HepG2 (cell line): ENCODE results near the gene C10orf120. TPM values are rescaled to one million over a fixed set of nuclear protein-coding genes. Genes with fewer than 3 reads are reported as not detected.

Source experiments
- ATAC-seq: fragments of 200-7000 bp; cut with Tn5 transposase; 3 replicates; pipeline ENCODE4 v1.9.1; 2020; ENCODE audit warnings: mild to moderate bottlenecking, moderate library complexity
- BruUV-seq: library from RNA; stranded (reverse); fragments of 400-500 nt; replicated peaks from 2 replicates; lab custom pipeline; 2021; lab: Mats Ljungman, UMichigan
- CTCF ChIA-PET: fragments of 300-600 bp; formaldehyde crosslinking; extraction: SDS; loops from one replicate; lab custom pipeline; 2021; ENCODE audit warnings: low total read pairs, inconsistent platforms, low intra/inter-chr PET ratio; lab: Yijun Ruan, JAX
- POLR2A ChIA-PET: fragments of 350-600 bp; sonication (Branson Sonifier 250); formaldehyde crosslinking; loops from one replicate; lab custom pipeline; 2020; ENCODE audit warnings: antibody characterized with exemption, inconsistent platforms; lab: Yijun Ruan, JAX
- DNase-seq: peaks from one replicate; pipeline ENCODE4 v3.0.0-alpha.2; 2015; ENCODE audit warnings: low spot score
- FAIRE-seq: peaks from 3 replicates; lab custom pipeline; 2011; peaks lifted over from hg19 to GRCh38; lab: Jason Lieb, UNC
- H2AFZ ChIP-seq: one replicate; pipeline ENCODE4 v1.6.1; 2011; ENCODE audit warnings: low read length, inconsistent platforms
- H3K27ac ChIP-seq: fragments of 300-600 bp; 3 replicates; pipeline ENCODE4 v1.8.0; 2011; ENCODE audit warnings: mixed run types, mild to moderate bottlenecking, mixed read lengths, low read length, inconsistent platforms; ENCODE audit not compliant: insufficient read depth; ENCODE audit errors: extremely low read length
- H3K27me3 ChIP-seq, 2 experiments: fragments of 200-600 bp in 1 of 2; 2 replicates in 1 of 2; 3 replicates in 1 of 2; pipeline versions ENCODE4 v1.6.0 to v1.8.0; 2011; ENCODE audit warnings: low read length in 2 of 2, mild to moderate bottlenecking in 2 of 2, moderate library complexity in 2 of 2, inconsistent platforms in 1 of 2; ENCODE audit not compliant: insufficient read depth in 2 of 2, control insufficient read depth in 1 of 2
- H3K36me3 ChIP-seq, 2 experiments: fragments of 200-600 bp in 1 of 2; replicated peaks in 1 of 2; 2 replicates in 1 of 2; 3 replicates in 1 of 2; pipeline versions ENCODE4 v1.5.1 to v1.8.0; 2011; ENCODE audit warnings: low read length in 2 of 2, inconsistent platforms in 1 of 2; ENCODE audit not compliant: insufficient read depth in 2 of 2, control insufficient read depth in 1 of 2
- H3K4me1 ChIP-seq: 2 replicates; pipeline ENCODE4 v1.5.1; 2012; ENCODE audit warnings: low read length, inconsistent platforms; ENCODE audit not compliant: insufficient read depth
- H3K4me2 ChIP-seq: 2 replicates; pipeline ENCODE4 v1.6.0; 2011; ENCODE audit warnings: low read depth, low read length, inconsistent platforms
- H3K4me3 ChIP-seq, 3 experiments: fragments of 200-600 bp in 1 of 3; sonication (generic), shearing (Covaris generic) in 1 of 3; replicated peaks in 1 of 3; 2 replicates each; pipeline ENCODE4 v1.5.1; 2011 to 2016; ENCODE audit warnings: low read length in 3 of 3, inconsistent platforms in 2 of 3, low read depth in 2 of 3, mild to moderate bottlenecking in 2 of 3, control low read depth in 1 of 3, mixed read lengths in 1 of 3; ENCODE audit not compliant: insufficient read depth in 1 of 3
- H3K79me2 ChIP-seq: one replicate; pipeline ENCODE4 v1.6.1; 2011; ENCODE audit warnings: low read length, inconsistent platforms; ENCODE audit not compliant: insufficient read depth
- H3K9ac ChIP-seq: 2 replicates; pipeline ENCODE4 v1.6.0; 2011; ENCODE audit warnings: mild to moderate bottlenecking, low read depth, low read length, inconsistent platforms; ENCODE audit not compliant: insufficient read depth
- H3K9me3 ChIP-seq: 2 replicates; pipeline ENCODE4 v1.5.1; 2012; ENCODE audit warnings: mild to moderate bottlenecking, low read length
- H4K20me1 ChIP-seq: 2 replicates; pipeline ENCODE4 v1.6.0; 2011; ENCODE audit warnings: inconsistent platforms, mild to moderate bottlenecking, low read length, moderate library complexity; ENCODE audit not compliant: insufficient read depth
- FOXC1 ChIP-seq: sonication (generic); formaldehyde crosslinking; IDR thresholded peaks from 2 replicates; pipeline ENCODE4 v1.8.0; 2022; ENCODE audit warnings: mild to moderate bottlenecking, missing genetic modification reagents, borderline replicate concordance
- KLF16 ChIP-seq, 2 experiments: sonication (generic) in 1 of 2; formaldehyde crosslinking in 1 of 2; IDR thresholded peaks; 2 replicates each; pipeline versions ENCODE4 v1.6.1 to v1.8.0; 2016 to 2023; ENCODE audit warnings: missing genetic modification reagents in 2 of 2, missing compliant biosample characterization in 1 of 2
- NCOA1 ChIP-seq: sonication (generic); formaldehyde crosslinking; IDR thresholded peaks from 2 replicates; pipeline ENCODE4 v1.9.0; 2021; ENCODE audit warnings: missing genetic modification reagents
- SETDB1 ChIP-seq: sonication (generic); formaldehyde crosslinking; IDR thresholded peaks from 2 replicates; pipeline ENCODE4 v1.5.1; 2020; ENCODE audit warnings: missing genetic modification reagents, mild to moderate bottlenecking, borderline replicate concordance
- SP4 ChIP-seq: sonication (generic); formaldehyde crosslinking; IDR thresholded peaks from 2 replicates; pipeline ENCODE4 v1.8.1; 2023; ENCODE audit warnings: mild to moderate bottlenecking, missing genetic modification reagents
- SRSF9 ChIP-seq: fragments of 200-400 bp; formaldehyde crosslinking; IDR thresholded peaks from 2 replicates; pipeline ENCODE4 v1.6.1; 2018; ENCODE audit warnings: borderline replicate concordance, mild to moderate bottlenecking, low read depth, low read length; ENCODE audit not compliant: insufficient read depth, poor library complexity, severe bottlenecking
- TMF1 ChIP-seq: sonication (generic); formaldehyde crosslinking; IDR thresholded peaks from 2 replicates; pipeline ENCODE4 v1.8.1; 2022; ENCODE audit warnings: low read depth, missing genetic modification reagents
- ZNF160 ChIP-seq: sonication (generic); formaldehyde crosslinking; IDR thresholded peaks from 2 replicates; pipeline ENCODE4 v1.8.0; 2022; ENCODE audit warnings: mild to moderate bottlenecking, inconsistent platforms, missing genetic modification reagents
- ZNF251 ChIP-seq: sonication (generic); formaldehyde crosslinking; IDR thresholded peaks from 2 replicates; pipeline ENCODE4 v1.9.0; 2021; ENCODE audit warnings: mild to moderate bottlenecking, missing genetic modification reagents
- ZNF780A ChIP-seq: sonication (generic); formaldehyde crosslinking; IDR thresholded peaks from 2 replicates; pipeline ENCODE4 v1.8.0; 2022; ENCODE audit warnings: mild to moderate bottlenecking, missing genetic modification reagents, moderate library complexity
- WGBS: methylation state at CpG from one replicate; pipeline ENCODE4 v1.1.6; 2017; ENCODE audit warnings: low lambda C conversion rate; 5-methylcytosine and 5-hydroxymethylcytosine counted together
- in situ Hi-C: cut with HindIII; loops from 2 replicates; pipeline ENCODE4 v1.10.0; 2017; ENCODE audit warnings: low pct_unique_long_range_greater_than_20kb; ENCODE audit not compliant: extremely low pct_ligation_motif_present
- intact Hi-C: fragments of 100-400 bp; cut with micrococcal nuclease; formaldehyde crosslinking; loops from one replicate; pipeline ENCODE4 v1.10.0; 2022; ENCODE audit not compliant: unreplicated experiment
- polyA plus RNA-seq, 8 experiments: library from polyadenylated mRNA; depleted of rRNA in 3 of 8; stranded (reverse) in 7 of 8; unstranded in 1 of 8; fragments of >200 nt; fragmentation: Illumina TruSeq in 4 of 8; extraction: Trizol in 4 of 8; gene quantifications; 2 replicates each; pipeline versions ENCODE4 v1.2.1 to v1.2.3, GENCODE V29; 2011 to 2016; ENCODE audit warnings: low read depth in 4 of 8, missing spikeins in 1 of 8, mixed read lengths in 1 of 8; ENCODE audit not compliant: insufficient read depth in 1 of 8
- total RNA-seq, 5 experiments: library from RNA; depleted of rRNA; stranded (reverse); fragments of >200 nt; fragmentation: Illumina TruSeq; extraction: Trizol; gene quantifications; 2 replicates each; pipeline ENCODE4 v1.2.3, GENCODE V29; 2016; ENCODE audit warnings: low read depth in 1 of 5

Gene C10orf120
- total and polyA plus RNA-seq, 2 of the 13 experiments (the other 11 are each of a cell fraction or from before 2014, with no cell fraction given): not detected

- in situ Hi-C loops (no loop called here), intact Hi-C loops (no loop called here)
- Histone ChIP-seq H3K9me3 (no peaks in the 10 kb centered on the region), H3K36me3 (no peaks in the 10 kb centered on the region), H3K79me2 (no peaks in the 10 kb centered on the region), H3K27ac (no peak overlapping the region), H3K4me2 (no peak overlapping the region), H3K9ac (no peak overlapping the region), H3K4me3 (no peak overlapping the region), H3K4me1 (no peaks in the 10 kb centered on the region), H3K27me3 (peaks cover under 1 to 23% of the 10 kb centered on the region in 2 experiments; a peak in 3 of 5 replicates), H4K20me1 (no peaks in the 10 kb centered on the region), H2AFZ (no peak overlapping the region)
- FAIRE-seq (no peak), DNase-seq (no peak), ATAC-seq (no peak)
- no TSS peak for BruUV-seq
- ChIA-PET CTCF (no interaction called here), POLR2A (no interaction called here)
- TF ChIP-seq FOXC1 (CRISPR knock-in tag): no peak
- TF ChIP-seq KLF16 (CRISPR knock-in tag; IDR thresholded peaks at IDR 0.05): no peak
- no peak for TF ChIP-seq SETDB1 (CRISPR knock-in tag)
- no peak for TF ChIP-seq TMF1 (CRISPR knock-in tag)
- no peak for TF ChIP-seq SP4 (CRISPR knock-in tag)
- TF ChIP-seq SRSF9: no peak
- no peak for TF ChIP-seq ZNF780A (CRISPR knock-in tag)
- WGBS: 19% methylated on average over 7 of the region's 13 CpGs
These were observed 34.5 kb upstream of the C10orf120 start for GRCh38 chr10:122733931-122734665.

- Histone ChIP-seq H3K4me3 (no peak overlapping the region), H3K27me3 (peaks cover 3 to 29% of the 10 kb centered on the region in 2 experiments; a peak in 3 of 5 replicates), H3K79me2 (no peaks in the 10 kb centered on the region), H3K36me3 (no peaks in the 10 kb centered on the region), H3K27ac (no peak overlapping the region), H4K20me1 (no peaks in the 10 kb centered on the region), H3K9me3 (no peaks in the 10 kb centered on the region), H3K4me1 (no peaks in the 10 kb centered on the region), H2AFZ (no peak overlapping the region), H3K4me2 (no peak overlapping the region), H3K9ac (no peak overlapping the region)
- CTCF ChIA-PET: no interaction called here
- intact Hi-C loops (no loop called here), in situ Hi-C loops (no loop called here)
- no peak for DNase-seq
- whole genome bisulfite sequencing: 25% methylated on average over 2 of the region's 2 CpGs
- POLR2A ChIA-PET: no interaction called here
- ATAC-seq: no peak
- TF ChIP-seq ZNF251: no peak
- no peak for TF ChIP-seq ZNF160
- TF ChIP-seq NCOA1: no peak
- BruUV-seq: no TSS peak
- no peak for FAIRE-seq
These were observed 33.8 kb upstream of the C10orf120 start for GRCh38 chr10:122733443-122733842.
